Measurements from ENCODE around the gene RNF19B.

Gene RNF19B

DNA sequence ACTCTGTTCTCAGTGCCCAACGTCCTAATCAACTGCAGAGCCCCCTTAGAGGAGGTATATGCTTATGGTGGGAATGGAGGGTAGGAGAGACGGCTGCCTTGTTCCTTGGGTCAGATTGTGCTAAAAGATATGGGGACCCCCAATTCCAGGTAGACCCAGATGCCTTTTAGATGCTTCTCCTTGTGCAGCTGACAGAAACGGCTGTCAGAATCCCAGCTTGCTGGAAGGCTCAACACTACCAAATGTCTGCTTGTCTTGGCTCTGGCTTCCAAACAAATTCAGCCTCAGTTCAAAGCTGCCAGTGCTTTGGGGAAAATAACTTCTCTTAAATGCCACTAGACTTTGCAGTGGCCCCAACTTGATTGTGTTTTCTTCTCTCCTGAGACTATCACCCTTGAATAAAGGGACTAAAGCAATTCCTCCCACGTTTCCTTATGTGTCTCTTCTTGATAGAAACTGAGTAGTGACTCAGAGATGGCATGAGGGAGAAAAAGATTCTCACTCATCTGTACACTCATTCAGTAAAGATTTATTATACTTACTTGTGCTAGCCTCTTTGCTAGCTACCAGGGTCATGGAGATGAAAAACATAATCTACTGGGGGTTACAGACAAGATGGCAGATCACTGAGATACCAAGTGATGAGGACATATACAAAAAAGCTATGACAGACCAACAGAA, 3.4 kb upstream of the RNF19B start:
- DNase-seq (ENCODE audit: low read depth): no peak

- DNase-seq (ENCODE audit: low read depth): no peak
Observed at GRCh38 chr1:32966900-32967299, 2.3 kb upstream of the RNF19B start.

DNA sequence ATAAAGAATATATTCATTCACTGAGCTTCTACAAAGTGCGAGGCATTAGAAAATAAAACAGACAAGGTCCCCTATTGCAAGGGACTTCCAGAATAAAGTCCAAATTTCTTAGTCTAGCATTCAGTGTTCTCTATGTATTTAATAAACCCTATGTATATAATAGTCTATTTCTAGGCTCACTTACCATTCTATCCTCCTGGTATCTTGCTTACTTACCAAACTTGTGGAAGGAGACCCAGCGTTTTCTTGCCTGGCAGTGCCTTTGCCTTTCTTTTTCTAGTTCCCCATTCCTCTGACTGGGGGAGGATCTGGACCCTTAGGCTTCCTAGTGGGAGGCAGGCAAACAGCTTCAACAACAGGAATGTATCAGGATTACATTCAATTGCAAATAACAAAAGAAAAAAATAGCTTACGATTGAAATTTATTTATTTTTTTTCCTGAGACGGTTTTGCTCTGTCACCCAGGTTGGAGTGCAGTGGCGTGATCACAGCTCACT, 690 bp upstream of the RNF19B start:
- no peak for DNase-seq (ENCODE audit: low read depth)

GRCh38 chr1:32963746-32964460, 706 bp downstream of the RNF19B start:
- peak; percentile 35 for DNase-seq (ENCODE audit: low read depth)

DNA sequence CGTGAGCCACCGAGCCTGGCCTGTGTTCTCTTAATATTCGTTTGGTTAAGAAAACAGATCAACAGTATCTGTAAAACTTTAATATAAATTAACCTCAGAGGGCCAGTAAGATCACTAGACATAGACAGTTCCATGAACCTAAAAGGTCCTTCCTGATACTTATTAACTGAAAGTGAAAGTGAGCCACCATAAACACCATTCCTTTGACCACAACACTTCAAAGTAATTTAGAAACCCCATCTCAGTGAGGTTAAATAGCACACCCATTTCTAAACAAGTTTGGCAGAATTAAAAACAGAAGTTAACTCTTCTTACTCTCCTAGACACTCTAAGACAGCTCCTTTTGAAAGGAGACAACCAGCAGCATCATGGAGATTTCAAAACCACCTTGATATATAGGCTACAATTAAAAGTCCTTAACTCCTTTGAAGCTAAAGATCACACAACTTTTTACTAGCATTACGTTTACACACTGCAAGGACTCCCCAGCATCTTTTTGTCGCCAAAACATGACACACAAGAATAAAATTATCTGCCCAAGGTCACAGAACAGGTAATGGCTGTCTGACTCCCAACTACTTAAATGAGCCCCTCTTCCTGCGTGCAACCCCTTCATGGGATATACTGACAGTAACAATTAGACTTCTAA, 2.2 kb downstream of the RNF19B start:
- DNase-seq (ENCODE audit: low read depth): no peak

DNA sequence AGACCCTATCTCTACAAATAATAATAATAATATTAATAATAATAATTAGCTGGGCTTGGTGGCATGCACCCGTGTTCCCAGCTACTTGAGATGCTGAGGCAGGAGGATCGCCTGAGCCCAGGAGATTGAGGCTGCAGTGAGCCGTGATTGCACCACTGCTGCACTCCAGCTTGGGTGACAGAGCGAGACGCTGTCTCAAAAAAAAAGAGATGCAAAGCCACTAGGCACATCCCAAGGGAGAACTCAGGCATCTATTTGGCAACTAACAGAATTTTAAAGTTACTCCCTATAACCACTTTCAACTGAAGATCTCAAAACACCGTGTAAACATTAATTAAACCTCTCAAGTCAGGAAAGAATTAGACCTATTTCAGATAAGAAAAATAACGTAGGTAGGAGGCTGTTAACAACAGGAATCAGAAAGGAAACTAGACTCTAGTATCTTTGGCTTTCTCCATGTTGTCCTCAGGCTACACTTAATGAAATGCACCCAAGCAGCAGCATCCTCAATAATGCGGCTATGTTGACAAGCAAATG, 3.7 kb downstream of the RNF19B start:
- no peak for DNase-seq (ENCODE audit: low read depth)

- DNase-seq (ENCODE audit: low read depth): no peak
Observed at GRCh38 chr1:32960342-32960741, 4.3 kb downstream of the RNF19B start.

DNA sequence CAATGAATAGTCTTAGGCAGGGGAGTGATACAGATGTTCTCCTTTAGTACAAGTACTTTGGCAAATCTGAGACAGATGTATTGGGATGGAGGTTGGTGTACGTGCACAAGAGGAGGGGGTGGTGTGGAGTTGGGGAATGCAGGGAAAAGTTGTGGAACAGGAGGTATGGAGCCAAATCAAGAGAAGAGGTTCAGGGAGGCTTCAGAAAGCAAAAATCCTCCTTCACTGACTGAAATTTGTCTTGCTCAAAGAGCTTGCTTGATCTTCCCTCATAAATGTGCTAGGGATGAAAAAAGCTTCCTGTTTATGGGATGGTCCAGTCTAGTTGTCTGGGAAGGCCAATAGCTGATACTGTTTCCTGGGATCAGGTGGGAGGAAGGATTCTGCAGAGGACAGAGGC, 5.8 kb downstream of the RNF19B start:
- no peak for DNase-seq (ENCODE audit: low read depth)

DNA sequence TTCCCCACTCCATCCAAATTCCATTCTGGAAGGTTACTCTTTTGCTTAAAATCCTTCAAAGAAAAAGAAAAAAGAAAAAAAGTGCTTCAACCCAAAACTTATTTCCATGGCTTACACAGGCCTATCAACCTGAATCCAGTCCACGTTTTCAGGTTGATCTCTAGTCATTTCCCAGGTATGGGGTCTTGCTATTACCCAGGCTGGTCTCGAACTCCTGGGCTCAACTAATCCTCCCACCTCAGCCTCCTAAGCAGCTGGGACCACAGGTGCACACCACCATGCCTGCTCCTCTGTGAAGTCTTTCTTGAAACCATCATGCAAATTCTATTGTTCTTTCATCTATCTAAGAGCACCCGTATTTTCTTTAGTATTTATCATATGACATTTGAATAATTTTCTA, 7.6 kb downstream of the RNF19B start:
- no peak for DNase-seq (ENCODE audit: low read depth)

DNA sequence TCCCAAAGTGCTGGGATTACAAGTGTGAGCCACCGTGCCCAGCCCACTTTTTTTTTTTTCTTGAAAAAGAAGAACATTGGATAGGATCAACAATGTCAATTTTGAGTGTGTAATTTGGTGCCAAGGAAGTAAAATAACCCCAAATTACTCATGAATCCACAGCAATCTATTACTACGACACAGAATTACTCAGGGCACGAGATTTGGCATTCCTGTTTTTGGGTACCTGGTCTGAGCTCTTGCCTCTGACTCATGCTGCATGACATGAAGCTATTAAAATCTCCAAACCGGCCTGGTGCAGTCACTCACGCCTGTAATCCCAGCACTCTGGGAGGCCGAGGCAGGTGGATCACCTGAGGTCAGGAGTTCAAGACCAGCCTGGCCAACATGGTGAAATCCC, 10.4 kb downstream of the RNF19B start:
- no peak for DNase-seq (ENCODE audit: low read depth)

DNA sequence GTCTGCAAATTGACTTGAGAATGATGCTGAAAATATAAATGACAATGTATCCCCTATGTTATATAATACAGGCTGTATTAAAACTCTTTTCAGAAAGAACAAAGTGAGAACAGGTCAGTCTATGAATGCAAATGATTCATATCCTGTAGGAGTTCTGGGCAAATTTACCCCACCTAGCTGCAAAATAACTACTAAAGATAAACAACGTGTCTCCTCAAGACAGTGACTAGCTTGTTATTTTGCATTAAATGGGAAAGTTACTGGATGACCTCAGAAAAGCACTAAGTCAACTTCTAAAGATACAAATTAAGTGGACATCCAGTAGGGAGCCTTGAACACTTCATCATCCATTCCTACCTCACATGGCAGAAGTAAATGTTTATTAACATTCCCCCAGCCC, 11.1 kb downstream of the RNF19B start:
- DNase-seq (ENCODE audit: low read depth): no peak

GRCh38 chr1:32949519-32949918, 15.1 kb downstream of the RNF19B start:
- DNase-seq (ENCODE audit: low read depth): no peak

- no peak for DNase-seq (ENCODE audit: low read depth)
Observed at GRCh38 chr1:32948905-32949304, 15.7 kb downstream of the RNF19B start.

DNA sequence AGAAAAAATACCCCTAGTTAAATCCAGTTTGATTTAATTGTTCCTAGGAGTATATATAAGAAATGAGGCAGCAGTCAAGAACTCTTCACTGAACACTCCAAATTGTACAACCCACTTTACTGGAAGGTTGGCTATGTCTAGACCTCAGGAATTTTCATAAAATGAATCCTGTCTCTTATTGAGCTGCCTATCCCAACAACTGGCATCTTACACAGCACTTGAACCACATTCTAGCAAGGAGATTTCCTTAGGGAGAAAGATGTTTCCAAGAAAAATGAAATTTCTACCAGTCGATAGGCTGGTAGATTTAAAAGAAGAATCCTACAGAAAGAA, 16.3 kb downstream of the RNF19B start:
- DNase-seq (ENCODE audit: low read depth): no peak

DNA sequence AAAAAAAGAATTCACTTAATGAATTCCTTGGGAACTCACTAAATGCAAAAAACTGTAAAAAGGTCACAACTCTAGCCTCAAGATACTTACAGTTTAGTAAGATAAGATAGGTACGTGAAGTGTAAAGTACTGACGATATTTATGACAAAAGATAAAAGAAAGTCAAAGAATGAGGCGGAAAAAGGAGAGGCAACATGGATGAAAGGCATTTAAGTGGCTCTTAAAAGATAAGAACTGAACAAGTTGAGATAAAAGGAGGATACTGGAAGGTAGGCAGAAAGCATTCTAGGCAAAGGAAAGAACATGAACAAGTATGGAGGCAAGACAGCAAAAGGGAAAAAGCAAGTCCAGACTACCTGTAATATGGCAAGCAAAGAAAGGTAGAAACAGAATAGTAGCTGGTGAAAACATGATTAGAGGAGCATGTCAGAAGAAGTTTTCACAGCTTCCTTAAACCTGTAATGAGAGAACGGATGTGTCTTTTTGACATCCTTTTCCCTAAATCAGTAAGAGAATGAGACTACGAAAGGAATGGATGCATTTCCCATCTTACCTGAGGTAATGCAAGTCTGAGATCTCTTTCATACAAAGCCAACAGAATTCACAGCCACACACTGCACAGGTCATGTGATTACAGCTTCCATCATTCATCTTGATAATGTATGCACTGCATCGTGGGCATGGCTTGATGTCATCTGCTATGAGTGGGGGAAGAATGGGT, 16.8 kb downstream of the RNF19B start:
- no peak for DNase-seq (ENCODE audit: low read depth)

DNA sequence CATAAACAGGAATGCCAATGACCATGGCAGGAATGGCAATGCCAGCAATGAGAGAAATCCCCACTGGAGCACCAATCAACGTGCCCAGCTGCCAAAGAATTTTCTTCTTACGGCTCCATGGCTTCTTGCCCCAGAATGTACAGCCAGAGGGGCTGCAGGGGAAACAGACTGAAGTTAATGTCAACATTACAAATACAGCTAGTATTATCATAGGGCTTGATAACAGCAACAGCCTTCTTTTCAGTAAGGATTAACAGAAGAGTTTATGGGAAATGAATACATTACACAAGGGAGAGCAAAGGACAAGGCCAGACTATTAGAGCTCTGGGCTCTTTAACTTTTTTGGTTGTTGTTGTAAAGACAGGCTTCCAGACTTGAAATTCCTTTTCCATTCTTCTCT, 18.2 kb downstream of the RNF19B start:
- DNase-seq (ENCODE audit: low read depth): no peak

- DNase-seq (ENCODE audit: low read depth): no peak
Observed at GRCh38 chr1:32944180-32944579, 20.4 kb downstream of the RNF19B start.

- peak; percentile 72 for DNase-seq (ENCODE audit: low read depth)
Observed at GRCh38 chr1:32939655-32940371, 24.8 kb downstream of the RNF19B start.

DNA sequence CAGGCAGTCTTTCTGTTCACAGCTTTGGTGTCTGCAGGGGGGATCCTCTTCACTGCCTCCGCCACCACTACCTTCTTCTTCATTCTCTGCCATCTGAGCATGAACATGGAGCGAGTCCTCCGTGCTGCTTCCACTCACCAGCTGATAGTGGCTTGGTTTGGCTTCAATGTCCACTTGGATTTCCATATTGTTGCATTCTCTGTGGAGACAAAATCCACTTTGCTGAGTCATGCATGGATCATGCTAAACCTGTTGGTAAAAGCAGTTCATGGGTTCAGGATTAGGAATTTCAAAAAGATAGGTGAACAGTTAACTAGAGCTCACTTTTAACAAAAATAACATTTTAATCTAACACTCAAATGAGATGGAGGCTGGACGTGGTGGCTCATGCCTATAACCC, 27.5 kb downstream of the RNF19B start:
- DNase-seq (ENCODE audit: low read depth): no peak

- no peak for DNase-seq (ENCODE audit: low read depth)
Observed at GRCh38 chr1:32934535-32934934, 30.1 kb downstream of the RNF19B start.

DNA sequence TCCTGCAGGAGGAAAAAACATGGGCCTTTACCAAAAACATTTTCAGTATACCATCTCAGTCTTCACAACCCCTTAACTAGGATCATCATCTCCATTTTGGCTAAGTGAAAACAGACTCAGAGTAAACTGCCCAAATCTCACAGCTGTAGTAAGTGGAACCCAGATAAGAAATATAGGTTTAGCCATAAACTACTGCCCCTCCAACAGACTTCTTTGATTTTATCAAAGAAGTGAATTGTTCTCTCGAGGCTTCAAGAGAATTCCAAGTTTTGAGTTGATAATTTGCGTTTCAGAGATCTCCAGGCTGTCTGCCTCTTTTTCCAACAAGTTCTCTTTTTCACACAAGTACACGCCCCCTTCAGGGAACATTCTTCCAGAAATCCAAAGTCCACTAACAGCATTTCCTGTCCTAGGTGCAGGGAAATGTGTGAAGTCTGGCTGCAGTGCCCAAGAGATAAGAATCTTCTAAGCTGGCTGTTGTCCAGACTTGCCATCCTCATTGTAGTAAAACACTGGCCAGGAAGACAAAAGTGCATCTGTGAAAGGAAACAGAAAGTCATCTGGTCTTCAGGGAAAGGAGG, 30.8 kb downstream of the RNF19B start:
- no peak for DNase-seq (ENCODE audit: low read depth)
